Occipital lobe (tissue), 2 donors: Measurements from ENCODE around the gene SRL. TPM values are rescaled to one million over a fixed set of nuclear protein-coding genes. Genes with fewer than 3 reads are reported as not detected.

Experiments used
- DNase-seq: peaks from one replicate; lab custom pipeline; 2025; lab: John Stamatoyannopoulos, UW
- total RNA-seq: library from RNA; depleted of rRNA; stranded (reverse); fragments of >200 nt; gene quantifications from one replicate; pipeline ENCODE4 v1.2.3, GENCODE V29; 2014

Gene SRL
- total RNA-seq, 1 donor from 2014 or later, result 0.16 TPM

- no peak for DNase-seq
Measured at GRCh38 chr16:4202615-4203345, 39.1 kb downstream of the SRL start.

DNA sequence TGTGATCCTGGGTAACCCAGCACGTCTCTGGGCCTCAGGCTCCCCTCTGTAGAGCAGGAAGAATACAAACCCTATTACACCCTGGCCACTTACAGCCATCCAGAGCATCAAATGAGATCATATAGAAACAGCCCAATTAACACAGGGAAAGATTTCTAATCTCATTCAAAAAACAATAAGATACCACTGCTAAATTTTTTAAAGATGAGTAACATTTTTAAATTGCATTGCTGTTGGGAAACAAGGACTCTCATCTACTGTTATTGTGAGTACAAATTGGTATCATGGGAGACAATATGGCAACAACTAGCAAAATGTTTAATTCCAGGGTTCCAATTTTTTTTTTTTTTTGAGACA is 41.1 kb downstream of the SRL start:
- no peak for DNase-seq

GRCh38 chr16:4200000-4200780 is 41.7 kb downstream of the SRL start:
- DNase-seq, result no peak

- no peak for DNase-seq
Measured at GRCh38 chr16:4198816-4199215, 43.1 kb downstream of the SRL start.

DNA sequence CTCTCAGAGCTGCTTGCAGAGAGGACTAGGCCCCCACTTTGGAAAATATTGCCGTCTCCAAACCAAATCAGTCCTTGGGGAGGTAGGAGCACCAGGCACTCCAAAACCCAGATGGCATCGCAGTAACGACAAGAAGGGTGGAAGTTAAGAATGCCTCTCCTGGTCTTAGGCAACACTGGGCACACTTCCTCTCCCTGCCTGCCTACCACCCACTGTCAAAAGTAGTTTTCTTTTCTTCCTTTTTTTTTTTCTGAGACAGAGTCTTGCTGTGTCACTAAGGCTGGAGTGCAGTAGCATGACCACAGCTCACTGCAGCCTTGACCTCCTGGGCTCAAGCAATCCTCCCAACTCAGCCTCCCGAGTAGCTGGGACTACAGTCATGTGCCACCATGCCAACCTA is 47.2 kb downstream of the SRL start:
- DNase-seq, result no peak

DNA sequence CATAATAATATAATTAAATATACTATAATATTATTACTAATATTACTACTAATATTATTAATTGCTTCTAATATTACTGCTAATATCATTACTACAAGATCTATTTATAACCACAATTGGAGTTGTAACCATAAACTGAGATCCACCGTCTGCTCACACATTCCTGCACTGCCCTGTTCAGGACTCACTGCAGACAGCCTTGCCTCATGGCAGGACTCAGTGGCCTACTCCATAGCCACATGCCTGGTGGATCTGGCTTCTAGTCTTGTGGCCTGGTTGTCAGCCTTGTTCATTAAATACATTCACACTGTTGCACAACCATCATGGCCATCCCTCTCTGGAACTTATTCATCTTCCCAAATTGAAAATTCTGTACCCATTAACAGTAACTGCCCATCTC is 48.0 kb downstream of the SRL start:
- DNase-seq, result no peak

DNA sequence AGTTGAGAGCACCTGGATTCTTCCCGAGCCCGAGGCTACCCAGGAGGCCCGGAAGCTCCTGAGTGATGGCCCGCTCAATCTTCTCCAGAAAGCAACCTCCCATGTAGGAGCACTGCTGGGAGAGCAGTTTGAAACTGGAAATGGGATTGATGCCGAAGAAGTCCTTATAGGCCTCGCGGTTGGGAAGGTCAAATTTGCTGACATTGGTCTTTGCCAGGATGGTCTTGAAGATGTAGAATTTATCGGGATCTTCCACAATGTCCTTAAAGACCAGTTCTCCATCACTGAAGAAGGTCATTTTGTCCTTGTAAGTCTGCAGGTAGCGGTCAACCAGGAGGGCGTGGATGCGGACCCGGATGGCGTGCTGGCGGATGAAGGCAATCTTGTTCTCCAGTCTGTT is 49.7 kb downstream of the SRL start:
- DNase-seq, result no peak

DNA sequence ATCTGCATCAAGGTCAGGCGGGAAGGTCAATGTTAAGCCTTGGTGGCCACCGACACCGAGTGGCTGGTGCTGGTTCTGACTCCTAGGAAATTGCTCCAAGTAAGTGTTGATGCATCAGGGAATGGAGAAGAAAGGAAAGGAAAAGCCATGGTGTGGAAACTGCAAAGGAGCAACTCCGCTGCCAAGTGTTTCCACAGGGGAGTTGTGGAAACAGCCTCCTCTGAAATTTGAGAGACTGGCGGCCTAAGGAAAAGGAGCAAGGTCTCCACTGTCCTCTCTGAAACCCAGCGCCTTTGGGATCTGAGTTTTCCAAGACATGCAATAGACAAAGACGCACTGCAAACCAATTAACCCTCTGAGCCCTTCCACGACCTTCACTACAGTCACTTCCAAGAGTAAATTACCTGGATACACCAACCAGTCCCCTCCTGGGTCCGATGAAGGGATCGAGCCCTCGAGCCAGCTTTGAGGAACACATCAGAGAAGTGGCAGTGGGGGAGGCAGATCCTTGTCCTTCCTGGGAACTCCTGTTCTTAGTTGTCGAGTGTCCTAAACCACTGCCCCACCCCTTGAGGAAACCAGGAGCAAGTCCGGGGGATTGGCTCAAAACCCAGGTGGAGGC is 51.1 kb downstream of the SRL start:
- no peak for DNase-seq

- no peak for DNase-seq
Measured at GRCh38 chr16:4190086-4190485, 51.8 kb downstream of the SRL start.

DNA sequence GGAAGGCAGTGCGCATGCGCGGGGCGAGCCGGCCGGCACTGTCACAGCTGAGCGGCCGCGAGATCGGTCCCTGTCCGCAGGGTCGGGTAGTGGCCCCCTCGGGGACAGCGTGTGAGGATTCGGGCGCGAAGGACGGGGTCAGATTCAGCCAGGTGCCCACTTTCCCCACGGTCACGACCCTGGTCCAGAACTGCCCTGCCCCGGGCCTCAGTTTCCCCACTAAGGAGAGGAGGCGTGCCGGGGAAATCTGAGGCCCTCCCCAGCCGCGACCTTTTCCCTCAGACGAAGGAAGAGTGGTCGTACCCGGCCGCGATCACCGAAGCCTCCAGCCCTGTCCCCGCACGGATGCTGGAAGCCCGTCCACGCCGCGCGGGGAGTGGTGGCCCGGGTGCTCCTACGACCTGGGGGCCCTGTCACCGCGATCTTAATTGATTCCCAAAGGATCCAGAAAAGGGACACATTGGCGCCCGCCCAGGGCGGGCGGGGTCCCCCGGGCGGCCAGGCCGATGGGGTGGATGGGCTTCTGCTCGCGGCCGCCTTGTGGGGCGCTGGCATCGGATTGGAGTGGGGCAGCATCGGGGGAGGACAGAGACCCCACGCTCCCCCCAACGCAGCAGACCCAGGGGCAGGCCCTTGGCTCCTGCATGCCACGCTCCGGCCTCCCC is 57.7 kb downstream of the SRL start:
- no peak for DNase-seq

DNA sequence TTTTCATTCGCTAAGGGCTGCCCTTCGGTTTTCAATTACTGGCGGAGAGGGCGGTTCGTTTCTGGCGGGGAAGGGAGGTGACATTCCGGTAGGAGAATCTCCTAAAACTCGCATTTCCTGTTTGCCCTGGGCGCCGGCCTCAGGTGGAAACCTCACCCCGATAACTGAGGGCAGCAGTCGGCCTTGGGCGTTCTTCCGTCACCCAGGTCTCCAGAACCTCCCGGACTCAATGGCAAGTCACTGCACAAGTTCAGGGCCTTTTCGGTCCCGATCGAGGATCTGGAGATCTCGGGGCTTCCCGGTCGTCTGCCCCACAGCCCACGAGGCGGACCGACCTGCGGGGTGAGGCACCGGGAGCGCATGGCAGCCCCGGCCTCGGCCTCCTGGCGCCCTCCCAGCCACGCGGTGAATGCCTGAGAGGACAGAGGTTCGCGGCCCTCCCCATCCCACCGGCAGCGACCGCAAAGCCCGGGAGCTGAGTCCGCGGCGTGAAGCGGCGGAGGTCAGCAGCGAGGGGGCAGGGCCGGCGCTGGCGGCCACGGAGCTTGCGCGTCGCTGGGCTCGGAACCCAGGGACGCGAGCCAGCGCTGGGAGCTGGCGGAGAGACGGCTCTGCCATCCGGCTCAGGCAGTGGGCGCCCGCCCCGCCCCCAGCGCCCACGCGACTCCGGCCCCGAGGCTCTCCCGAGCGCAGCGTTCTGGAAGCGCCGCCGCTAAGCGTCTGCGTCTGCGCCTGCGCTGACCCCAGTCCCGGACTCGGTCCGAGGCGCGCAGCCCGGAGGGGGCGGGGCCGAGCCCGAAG is 58.4 kb downstream of the SRL start:
- DNase-seq, result peak; percentile 85

GRCh38 chr16:4182581-4183236 is 59.2 kb downstream of the SRL start:
- DNase-seq, result no peak

DNA sequence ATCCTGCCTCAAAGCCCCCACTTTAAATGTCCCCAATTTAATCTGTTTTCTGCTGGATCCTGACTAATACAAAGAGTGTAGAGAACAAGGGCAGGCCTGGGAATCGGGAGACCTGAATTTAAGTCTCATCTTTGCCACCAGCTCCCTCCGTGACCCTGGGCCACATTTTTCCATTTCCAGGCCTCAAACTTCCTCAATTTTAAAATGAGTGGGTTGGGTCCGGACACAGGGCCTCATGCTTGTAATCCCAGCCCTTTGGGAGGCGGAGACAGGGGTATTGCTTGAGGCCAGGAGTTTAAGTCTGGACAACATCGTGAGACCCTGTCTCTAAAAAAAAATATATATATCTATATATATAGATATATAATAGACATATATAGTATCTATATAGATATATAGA is 61.4 kb downstream of the SRL start:
- DNase-seq, result no peak

DNA sequence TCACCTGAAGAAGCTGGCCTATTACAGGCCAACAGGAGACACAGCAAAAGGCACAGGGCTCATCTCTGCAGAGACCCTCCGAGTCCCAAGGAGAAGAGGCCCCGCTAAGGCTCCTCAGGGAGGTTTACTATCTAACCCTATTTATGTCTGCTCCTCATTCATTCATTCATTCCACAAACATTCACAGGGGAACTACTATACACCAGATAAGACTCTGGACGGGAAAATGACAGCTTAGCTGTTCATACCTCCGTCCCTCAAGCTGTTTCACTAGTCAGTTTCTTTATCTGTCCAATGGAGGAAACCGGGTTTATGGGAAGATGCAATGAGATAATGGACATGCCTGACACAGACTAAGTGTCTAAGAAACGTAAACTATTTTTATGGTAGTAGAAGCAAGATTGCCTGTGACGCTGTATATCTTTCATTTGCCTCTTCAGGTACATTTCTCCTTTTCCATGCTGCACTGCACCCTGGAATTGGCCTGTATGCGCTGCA is 62.1 kb downstream of the SRL start:
- no peak for DNase-seq

GRCh38 chr16:4179020-4179419 is 62.9 kb downstream of the SRL start:
- DNase-seq, result peak; percentile 33

DNA sequence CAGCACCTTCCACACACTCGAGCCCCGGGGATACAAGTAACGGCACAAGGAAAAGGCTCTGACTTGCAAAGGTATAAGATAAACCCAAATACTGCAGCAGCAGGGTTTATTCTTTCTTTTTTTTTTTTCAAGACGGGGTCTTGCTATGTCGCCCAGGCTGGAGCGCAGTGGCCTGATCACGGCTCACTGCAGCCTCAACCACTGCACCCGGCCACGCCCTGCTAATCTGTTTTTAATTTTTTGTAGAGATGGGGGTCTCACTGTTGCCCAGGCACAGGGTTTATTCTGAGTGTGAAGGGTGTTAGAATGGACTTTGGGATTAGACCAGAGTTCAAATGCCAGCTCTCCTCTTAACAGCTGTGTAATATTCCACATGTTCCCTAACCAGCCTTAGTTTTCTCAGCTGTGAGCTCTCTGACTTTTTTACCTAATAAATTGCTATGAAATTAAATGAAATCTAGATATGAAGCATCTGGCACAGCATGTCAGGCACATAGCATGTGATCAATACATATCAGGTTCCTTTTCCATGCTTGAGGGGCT is 63.3 kb downstream of the SRL start:
- no peak for DNase-seq

- peak; percentile 27 for DNase-seq
Measured at GRCh38 chr16:4176906-4177417, 64.9 kb downstream of the SRL start.

- no peak for DNase-seq
Measured at GRCh38 chr16:4175849-4176248, 66.0 kb downstream of the SRL start.

GRCh38 chr16:4172070-4172469 is 69.8 kb downstream of the SRL start:
- DNase-seq, result no peak

DNA sequence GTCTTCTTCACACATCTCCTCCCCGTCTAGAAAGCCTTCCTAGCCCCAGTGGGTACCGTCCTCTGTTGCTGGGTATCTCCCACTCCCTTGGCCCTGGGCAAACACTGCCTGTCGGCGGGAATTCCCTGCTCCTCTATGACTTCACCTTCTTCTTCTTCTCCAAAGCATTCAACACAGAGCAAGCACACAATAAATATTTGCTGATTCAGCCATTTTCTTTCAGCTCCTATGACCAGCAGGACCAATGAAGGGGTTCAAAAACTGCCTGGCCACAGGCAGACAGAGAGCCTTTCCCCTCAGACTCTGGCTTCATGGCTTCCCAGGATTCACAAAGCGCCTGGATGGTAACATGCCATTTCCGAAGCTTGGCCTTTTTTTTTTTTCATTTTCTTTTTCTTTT is 72.5 kb downstream of the SRL start:
- DNase-seq, result no peak
